NCI-H1694 treated with DMSO at 0.1 percent for 48 hours (cell line): ENCODE measurements around the gene SNRPA.
A peak's percentile ranks its signal among the peaks of the same experiment; 100 is the strongest.
"Not testable (repeated sequence)": the region's sequence is repeated elsewhere in the genome, so short reads cannot be mapped to it uniquely, and the experiment has no call there.

Source experiments
- DNase-seq: peaks from one replicate; lab custom pipeline; 2025; lab: John Stamatoyannopoulos, UW

Gene SNRPA

DNA sequence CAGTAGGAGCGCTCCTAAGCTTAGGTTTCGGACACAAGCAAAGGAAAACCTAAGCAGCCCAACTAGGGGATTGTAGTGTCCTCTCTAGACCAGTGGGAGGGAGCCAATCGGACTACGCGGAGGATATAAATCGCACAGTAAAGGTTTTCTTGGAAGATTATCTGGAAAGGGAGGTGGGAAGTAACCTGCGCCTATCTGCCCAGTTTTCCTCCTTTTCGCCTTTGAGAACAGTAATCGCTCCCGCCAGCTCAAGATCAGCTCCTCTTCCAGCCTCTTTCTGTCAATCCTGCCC is 26.6 kb downstream of the SNRPA start:
- DNase-seq, result no peak

DNA sequence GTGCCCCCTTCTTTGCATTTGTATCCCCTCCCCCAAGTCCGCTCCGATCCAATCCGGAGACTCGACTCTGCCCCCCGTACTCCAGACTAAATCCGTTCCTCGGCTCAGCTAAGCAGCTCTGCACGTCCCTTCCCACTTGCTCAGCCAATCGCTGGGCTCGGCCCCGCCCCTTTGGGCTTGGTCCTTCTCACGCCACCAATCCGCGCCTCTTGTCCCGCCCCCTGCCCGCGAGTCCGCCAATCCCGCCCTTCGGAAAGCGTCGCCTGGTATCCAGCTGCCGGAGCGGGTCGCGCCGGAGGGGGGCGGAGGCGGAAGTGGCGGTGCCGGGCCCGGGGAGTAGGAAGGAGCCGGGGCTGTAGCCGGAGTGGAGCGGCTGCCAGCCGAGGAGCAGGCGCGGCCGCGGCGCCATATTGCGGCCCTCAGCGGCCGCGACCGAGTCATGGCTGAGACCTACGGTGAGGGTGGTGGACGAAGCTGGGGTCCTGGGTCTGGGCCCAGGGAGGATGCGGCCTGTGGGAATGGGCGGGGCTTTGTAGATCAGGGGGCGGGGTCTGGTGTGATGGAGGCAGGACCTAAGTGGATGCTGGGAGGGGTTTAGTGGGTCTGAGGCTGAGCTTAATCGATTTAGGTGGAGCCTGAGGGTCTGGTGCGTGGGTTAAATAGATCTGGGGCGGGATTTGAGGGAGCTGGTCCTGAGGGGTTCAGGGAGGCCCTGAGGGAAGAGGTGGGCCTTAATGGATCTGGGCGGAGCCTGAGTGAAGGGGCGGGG is 27.1 kb downstream of the SNRPA start, which contains the start of gene RAB4B:
Gene RAB4B (plus strand): TSS at position 311 of the 769 bp plus-strand sequence. CDS start 129 bp downstream, at position 440.
- peak; percentile 99 for DNase-seq

DNA sequence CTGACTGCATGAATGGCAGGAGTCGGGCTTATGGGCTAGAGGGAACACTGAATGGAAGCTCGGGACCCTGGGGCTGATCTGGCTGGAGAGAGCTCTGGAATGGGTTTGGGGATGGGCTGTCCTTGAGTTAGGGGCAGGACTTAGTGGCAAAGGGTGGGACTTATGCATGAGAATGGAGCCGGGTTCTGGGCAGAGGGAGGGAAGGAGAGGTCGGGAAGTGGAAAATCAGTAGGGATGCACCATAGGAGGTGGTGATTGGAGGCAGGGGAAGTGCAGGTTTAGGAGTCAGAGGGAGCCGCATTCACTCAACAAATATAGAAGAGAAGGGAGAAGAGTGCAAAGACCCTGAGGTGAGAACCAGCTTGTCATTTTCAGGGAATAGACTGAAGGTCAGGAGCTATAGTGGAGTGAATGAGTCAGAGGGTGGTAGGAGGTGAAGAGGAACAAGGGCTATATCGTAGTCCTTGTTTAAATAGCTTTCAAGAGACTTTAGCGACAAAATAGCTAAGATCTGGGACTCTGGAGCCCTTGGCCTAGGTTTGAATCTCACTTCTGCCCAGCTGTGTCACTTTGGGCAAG is 27.8 kb downstream of the SNRPA start:
- DNase-seq, result no peak

DNA sequence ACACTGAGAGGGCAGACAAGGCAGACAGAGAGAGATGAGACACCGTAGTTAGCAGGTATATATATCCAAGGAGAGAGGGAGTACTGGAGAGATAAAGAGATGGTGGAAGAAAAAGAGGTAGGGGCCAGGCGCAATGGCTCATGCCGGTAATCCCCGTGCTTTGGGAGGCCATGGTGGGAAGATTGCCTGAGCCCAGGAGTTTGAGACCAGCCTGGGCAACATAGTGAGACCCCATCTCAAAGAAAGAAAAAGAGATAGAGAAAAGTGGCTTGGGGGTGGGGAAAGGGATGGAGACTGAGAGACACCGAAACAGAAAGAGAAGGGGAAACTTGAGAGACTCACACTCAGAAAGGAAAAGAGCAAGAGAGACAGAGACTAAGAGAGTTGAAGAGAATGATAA is 29.6 kb downstream of the SNRPA start:
- DNase-seq, result no peak

DNA sequence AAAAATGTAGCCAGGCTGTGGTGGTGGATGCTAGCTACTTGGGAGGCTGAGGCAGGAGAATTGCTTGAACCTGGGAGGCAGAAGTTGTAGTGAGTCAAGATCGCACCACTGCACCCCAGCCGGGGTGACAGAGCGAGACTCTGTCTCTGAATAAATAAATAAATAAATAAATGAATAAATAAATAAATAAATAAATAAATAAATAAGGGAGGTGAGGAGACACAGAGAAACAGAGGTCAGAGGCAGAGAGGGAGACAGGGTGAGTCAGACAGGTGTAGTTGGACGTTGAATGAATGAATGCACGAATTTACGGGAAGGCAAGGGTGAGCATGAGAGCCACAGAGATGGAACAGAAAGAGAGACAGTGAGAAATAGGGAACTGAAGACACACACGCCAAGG is 30.1 kb downstream of the SNRPA start:
- DNase-seq, result no peak

DNA sequence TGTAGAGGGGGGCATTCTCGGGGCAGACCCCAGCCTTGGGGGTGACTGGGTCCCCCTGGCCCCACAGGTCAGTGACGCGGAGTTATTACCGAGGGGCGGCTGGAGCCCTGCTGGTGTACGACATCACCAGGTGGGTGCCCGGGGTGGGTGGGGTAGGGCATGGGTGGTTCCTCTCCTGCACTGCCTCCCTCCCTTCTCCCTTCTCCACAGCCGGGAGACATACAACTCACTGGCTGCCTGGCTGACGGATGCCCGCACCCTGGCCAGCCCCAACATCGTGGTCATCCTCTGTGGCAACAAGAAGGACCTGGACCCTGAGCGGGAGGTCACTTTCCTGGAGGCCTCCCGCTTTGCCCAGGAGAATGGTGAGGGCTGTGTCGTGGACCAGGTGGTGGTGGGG is 32.7 kb downstream of the SNRPA start:
- no peak for DNase-seq

DNA sequence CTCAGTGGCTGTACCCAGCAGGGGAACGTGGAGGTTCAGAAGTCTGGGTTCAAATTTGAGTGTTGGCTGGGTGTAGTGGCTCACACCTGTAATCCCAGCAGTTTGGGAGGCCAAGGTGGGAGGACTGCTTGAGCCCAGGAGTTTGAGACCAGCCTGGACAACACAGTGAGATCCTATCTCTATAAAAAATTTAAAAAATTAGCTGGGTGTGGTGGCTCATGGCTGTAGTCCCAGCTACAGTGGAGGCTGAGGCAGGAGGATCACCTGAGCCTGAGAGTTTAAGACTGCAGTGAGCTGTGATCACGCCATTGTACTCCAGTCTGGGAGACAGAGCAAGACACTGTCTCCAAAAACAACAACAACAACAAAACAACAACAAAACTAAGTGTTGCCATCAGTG is 33.1 kb downstream of the SNRPA start:
- DNase-seq, result not testable (repeated sequence)

DNA sequence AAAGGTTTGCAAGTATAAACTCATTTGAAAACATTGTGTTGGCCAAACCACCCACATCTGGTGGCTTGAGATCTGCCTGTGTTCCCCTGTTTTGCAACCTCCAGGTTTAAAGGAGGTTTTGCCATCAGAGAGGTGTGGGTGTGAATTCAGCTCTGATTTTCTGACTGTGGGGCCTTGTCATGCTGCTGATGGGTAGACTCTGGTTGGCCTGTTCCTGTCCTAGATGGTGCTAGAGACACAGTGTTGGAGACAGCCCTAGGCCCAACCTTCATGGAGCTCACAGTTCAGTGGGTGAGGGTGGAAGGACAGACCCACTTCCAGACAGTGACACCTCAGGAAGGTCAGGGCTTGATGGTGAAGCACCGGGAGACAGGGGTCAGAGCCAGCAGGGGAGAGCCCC is 34.5 kb downstream of the SNRPA start:
- no peak for DNase-seq

DNA sequence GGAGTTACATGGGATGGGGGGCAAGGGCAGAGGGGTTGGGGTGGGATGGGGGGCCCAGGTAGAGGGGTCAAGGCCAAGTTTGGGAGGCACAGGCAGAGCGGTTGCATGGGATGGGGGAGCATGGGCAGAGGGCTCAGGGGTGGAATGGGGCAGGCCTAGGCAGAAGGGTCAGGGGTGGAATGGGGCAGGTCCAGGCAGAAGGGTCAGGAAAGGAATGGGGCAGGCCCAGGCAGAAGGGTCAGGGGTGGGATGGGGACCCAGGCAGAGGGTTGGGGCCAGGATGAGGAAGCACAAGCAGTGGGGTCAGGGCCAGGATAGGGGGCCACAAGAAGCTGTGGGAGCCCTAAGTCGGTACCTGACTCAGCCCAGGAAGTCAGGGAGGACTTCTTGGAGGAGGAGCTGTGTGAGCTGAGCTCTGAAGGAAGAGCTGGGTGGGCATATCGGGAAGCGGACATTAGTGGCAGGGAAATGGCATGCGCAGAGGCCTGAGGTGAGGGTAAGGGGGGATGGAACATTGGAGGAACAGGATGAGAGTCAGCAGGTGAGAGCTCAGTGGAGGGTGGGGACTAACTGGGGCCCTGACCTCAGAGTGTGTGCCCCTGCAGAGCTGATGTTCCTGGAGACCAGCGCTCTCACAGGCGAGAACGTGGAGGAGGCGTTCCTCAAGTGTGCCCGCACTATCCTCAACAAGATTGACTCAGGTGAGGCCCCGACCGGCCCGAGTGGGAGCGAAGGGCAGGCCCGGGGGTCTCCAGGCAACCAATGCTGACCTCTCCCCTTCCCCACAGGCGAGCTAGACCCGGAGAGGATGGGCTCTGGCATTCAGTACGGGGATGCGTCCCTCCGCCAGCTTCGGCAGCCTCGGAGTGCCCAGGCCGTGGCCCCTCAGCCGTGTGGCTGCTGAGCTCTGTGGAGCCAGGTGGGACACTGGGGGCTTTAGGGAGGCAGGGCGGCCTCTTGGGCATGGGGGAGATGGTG is 35.3 kb downstream of the SNRPA start:
- DNase-seq, result no peak

DNA sequence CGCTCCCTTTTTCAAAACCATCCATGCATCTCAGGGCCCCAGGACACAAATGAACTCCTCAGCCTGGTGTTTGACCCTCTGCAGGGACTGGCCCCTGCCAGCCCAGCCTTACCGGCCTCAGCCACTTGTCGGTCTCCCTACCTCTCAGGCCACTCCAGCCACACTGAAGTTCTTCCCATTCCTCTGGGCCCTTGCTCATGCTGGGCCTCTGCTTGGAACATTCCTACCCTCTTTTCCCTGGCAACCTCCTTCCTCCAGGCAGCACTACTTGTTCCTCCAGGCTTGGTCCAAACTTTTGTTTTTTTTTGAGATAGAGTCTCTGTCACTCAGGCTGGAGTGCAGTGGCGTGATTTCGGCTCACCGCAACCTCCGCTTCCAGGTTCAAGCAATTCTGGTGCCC is 40.3 kb downstream of the SNRPA start:
- DNase-seq, result no peak

DNA sequence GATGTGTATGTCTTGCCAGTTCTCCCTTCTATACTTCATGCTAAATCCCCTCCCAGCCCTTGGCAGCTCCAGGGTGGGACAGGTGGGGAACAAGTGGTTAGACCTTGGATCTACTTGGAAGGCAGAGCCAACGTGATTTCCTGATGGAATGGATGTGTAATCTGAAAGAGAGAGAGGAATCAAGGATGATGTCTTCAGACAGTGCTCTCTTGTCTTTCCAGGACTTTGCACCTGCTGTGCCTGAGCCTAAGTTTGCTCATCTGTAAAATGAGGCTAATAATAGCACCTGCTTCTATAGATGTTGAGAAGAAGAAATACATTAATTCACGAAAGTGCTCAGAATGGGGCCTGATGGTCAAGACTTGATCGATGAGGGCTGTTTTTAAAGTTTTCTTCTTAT is 41.0 kb downstream of the SNRPA start:
- no peak for DNase-seq

DNA sequence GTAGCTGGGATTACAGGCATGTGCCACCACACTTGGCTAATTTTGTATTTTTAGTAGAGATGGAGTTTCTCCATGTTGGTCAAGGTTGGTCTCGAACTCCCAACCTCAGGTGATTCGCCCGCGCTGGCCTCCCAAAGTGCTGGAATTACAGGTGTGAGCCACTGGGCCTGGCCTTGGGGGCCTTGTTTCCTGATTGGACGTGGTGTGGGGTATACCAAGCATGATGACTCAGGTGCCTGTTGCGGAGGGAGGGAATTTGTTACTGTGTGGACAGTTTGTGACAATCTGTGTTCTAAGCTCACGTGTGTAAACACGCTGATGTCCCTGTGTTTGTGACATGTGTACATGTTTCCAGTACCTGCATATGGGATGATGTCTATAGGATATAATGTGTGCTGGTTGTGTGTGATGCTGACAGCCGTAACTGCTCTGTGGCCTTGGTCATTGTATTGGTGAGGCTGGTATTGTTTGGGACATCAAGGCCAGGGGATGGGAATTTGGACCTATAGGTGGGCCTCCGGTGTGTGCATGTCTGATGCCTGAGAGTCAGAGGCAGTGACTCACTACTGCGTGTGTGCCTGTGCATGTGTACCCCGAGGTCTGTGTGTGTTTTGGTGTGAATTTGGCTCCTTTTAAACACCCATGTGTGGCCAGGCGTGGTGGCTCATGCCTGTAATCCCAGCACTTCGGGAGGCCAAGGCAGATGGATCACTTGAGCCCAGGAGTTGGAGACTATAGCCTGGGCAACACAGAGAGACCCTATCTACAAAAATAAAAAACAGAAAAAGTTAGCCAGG is 46.4 kb downstream of the SNRPA start:
- DNase-seq, result no peak

DNA sequence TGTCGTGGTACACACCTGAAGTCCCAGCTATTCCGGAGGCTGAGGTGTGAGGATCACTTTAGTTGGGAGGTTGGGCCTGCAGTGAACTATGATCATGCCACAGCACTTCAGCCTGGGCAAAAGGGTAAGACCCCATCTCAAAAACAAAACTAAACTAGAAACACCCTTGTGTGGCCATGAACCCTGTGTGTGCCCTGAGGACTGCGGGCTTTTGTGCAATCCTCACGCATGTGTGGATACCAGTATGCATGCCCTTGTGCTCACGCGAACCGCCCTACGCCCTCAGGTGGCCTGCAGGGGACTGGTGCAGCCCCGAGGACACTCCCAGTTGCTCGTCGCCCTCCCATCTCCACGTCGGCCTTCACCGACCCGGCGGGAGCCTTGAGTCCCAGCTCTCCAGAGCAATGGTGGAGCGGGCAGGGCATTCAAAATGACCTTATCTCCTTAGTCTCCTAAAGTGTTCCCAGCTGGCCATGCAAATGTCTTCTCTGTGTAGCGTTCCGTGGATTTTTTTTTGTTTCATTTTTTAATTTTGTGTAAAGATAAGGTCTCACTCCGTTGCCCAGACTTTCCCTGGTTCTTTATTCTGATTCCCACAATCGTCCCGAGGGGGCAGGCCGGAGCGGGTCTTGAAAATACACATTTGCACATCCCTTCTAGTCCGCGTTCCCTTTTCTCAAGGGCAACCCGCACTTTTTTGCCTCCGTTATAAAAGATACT is 47.1 kb downstream of the SNRPA start:
- DNase-seq, result no peak

DNA sequence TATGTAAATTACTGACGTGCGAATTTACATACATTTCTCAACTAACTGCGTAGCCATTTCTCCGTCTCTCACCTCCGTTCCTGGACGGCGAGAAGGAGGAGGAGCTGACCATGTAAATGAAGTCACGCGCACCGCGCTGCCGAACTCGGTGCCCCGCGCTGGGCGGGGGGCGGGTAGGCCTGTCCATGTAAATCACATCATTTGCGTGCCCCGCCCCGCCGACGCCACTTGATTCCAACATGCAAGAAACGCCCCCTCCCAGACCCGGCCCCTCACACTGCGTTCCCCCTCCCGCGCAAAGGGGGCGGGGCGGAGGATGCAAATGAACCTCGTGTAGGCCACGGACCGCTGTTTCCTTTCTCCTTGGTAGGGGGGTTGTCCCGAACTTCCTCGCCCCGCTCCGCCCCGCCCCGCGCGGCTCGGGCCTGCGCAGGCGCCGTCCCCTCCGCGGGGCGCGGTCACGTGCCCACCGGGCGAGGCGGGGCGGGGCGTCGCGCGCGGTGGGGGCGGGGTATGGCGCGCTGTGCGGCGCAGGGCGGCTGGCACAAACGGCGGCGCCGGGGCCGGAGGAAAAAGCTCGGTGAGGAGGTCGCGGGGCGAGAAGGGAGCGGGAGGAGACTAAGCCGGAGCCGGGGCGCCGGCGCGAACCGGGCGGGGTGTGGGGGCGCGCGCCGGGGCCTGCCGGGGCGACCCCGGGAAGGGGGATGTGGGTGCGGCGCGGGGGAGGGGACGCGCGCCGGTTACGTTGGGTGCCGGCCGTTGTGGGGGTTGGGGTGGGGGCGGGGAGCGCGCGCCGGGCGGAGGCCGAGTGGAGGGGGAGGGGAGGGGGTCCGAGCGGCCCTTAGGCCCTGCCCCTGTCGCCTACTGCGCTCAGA is 47.9 kb downstream of the SNRPA start, which contains the start of gene EGLN2:
Gene EGLN2 (plus strand): TSS at position 509 of the 875 bp plus-strand sequence. CDS start 1,382 bp downstream, outside the sequence.
- DNase-seq, result peak; percentile 96

DNA sequence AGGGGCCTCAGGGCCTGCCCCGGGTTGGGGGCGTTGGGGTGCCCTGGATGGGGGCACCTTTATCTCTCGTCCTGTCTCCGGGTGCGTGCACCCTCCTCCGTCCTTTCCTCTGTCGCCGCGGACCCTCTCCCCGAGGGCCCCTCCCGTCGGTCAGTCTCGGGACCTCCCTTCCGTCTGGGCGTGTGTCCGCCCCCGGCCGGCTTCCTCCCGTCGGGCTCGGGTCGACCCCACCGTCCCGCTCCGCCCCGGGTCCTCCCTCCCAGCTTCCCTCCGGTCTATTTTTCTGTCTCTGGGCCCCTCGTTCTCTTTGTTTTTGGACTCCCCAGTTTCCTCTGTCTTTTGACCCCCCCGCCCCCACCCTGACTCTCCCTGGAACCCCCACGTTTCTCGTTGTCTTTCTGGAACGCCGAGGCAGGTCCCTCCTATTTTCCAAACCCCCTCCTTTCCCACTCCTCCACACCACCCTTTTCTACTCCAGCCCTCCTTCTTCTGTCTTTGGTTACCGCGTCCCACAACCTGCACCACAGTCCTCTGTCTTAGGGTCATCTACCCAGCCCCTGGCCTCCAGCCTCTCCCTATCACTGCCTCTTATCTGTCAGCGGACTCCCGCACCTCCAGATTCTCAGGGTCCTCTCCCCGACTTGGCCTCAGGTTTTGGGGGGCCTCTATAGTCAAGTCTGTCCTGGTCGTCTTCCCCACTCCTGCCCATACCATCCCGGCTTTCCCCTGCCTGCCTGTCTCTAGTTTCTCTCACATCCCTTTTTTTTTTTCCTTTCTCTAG is 48.7 kb downstream of the SNRPA start:
- DNase-seq, result no peak

DNA sequence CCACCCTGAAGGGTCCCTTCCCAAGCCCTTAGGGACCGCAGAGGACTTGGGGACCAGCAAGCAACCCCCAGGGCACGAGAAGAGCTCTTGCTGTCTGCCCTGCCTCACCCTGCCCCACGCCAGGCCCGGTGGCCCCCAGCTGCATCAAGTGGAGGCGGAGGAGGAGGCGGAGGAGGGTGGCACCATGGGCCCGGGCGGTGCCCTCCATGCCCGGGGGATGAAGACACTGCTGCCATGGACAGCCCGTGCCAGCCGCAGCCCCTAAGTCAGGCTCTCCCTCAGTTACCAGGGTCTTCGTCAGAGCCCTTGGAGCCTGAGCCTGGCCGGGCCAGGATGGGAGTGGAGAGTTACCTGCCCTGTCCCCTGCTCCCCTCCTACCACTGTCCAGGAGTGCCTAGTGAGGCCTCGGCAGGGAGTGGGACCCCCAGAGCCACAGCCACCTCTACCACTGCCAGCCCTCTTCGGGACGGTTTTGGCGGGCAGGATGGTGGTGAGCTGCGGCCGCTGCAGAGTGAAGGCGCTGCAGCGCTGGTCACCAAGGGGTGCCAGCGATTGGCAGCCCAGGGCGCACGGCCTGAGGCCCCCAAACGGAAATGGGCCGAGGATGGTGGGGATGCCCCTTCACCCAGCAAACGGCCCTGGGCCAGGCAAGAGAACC is 49.5 kb downstream of the SNRPA start:
- DNase-seq, result no peak

DNA sequence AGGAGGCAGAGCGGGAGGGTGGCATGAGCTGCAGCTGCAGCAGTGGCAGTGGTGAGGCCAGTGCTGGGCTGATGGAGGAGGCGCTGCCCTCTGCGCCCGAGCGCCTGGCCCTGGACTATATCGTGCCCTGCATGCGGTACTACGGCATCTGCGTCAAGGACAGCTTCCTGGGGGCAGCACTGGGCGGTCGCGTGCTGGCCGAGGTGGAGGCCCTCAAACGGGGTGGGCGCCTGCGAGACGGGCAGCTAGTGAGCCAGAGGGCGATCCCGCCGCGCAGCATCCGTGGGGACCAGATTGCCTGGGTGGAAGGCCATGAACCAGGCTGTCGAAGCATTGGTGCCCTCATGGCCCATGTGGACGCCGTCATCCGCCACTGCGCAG is 50.0 kb downstream of the SNRPA start:
- DNase-seq, result no peak

DNA sequence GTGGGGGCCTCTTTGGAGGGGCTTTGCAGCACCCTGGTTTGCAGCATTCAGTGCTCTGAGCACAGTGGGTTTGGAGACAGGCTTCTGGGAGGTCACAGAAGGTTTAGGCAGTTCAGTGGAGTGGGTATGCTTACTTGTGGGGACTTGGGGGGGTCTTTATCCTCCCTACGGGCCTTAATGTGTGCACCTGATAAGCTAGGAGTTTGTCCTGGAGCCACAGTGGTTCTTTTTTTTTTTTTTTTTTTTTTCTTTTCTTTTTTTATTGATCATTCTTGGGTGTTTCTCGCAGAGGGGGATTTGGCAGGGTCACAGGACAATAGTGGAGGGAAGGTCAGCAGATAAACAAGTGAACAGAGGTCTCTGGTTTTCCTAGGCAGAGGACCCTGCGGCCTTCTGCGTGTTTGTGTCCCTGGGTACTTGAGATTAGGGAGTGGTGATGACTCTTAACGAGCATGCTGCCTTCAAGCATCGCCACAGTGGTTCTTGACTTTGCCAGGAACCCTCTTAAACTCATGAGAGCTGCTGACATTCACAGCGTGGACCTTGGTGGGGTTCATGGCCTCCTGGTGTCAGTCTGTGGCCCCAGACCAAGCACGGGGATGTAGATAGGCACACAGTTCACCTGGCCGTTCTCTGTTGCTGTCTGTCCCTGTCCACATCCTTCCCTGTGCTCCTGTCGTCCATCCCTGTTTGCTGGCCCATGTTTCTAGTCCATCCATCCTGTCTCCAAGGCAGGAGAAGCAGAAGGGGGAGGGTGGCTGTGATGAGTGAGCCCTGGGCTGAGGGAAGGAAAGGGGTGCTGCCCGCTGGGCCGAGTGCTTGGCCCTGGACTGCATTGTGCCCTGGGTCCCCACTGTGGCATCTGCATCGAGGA is 50.7 kb downstream of the SNRPA start:
- DNase-seq, result no peak
